ENCODE measurements around the gene MAGI2.

Gene MAGI2

DNA sequence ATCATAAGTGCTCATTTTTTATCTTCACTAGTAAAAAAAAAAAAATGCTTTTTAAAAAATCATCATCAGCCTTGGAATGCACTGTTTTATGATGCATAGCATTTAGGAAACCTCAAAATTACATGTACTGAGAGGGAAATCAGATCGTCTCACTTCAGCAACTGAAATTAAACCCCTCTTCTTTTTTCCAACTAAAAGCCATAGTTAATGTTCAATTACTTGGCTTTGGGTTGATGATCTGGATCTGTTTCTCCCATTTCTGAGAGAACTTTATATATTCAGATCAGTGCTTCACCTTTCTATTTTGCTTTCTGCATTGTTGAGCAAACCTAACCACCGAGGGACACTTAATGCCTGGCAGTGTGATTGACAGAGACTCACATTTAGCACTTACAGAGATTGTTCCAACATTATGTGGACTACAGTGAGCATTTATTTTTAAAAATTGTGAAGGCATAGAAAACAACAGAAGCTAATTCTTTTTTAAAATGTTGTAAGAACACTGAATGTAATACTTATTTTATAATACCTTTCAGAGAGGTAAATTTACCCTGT, 976.5 kb downstream of the MAGI2 start:
- Histone ChIP-seq H3K79me2 (ENCODE audit: insufficient read depth, low read length) (no peaks in the 10 kb centered on the region), H4K20me1 (ENCODE audit: insufficient read depth, low read length) (no peaks in the 10 kb centered on the region), H3K36me3 (ENCODE audit: insufficient read depth, low read length) (no peaks in the 10 kb centered on the region), H3K4me3 (ENCODE audit: low read depth in 1 of 2, low read length in 2 of 2) (no peak overlapping the region), H3K27me3 (ENCODE audit: insufficient read depth, low read length, poor library complexity) (no peaks in the 10 kb centered on the region), H3K9ac (ENCODE audit: low read depth, low read length) (no peak overlapping the region), H2AFZ (ENCODE audit: low read depth, low read length) (no peak overlapping the region), H3K4me1 (ENCODE audit: insufficient read depth, low read length) (no peaks in the 10 kb centered on the region), H3K27ac (ENCODE audit: low read length) (no peak overlapping the region), H3K9me3 (ENCODE audit: insufficient read depth, low read length, severe bottlenecking) (no peaks in the 10 kb centered on the region), H3K4me2 (ENCODE audit: insufficient read depth, low read length) (no peak overlapping the region)
- TF ChIP-seq CTCF (IDR thresholded peaks at IDR 0.05; ENCODE audit: borderline replicate concordance, extremely low read depth, low read length, poor library complexity, severe bottlenecking) (no peak), EZH2 (IDR thresholded peaks at IDR 0.05; ENCODE audit: borderline replicate concordance, low read depth, low read length, severe bottlenecking) (no peak)
- ATAC-seq (ENCODE audit: insufficient read depth, low read depth) (no peak), DNase-seq (no peak)

DNA sequence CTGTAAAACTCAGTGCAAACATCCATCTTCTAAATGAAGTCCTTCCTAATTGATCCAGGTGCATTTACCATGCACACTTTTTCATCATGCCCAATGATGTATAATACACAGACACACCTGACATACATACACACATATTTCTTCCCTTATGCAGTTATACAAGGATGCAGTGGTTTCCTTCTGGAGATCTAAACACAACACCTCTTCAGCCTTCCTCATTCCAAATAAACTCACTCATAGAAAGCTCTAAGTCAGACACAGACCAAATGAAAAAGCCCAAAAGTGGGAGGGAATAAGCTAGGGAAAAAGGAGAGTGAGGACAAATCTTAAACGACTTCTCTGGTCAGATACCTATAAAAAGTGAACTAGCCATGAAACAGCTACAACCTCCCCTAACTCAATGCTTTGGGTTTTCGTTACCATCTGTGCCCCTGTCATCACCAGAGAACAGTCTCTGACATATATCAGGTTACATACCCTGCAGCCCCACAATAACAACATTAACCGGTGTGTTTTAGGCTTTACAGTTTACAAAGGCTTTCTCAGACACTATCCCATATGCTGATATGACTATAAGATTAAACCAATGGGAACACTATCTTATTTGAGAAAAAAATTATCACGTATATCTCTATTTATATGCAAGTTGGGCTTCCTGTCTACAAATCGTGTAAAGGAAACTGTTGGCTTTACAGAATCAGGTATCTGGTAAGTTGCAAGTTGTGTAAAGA, 979.7 kb downstream of the MAGI2 start:
- Histone ChIP-seq H3K27me3 (ENCODE audit: insufficient read depth, low read length, poor library complexity) (no peaks in the 10 kb centered on the region), H3K9ac (ENCODE audit: low read depth, low read length) (no peak overlapping the region), H3K4me1 (ENCODE audit: insufficient read depth, low read length) (no peaks in the 10 kb centered on the region), H3K9me3 (ENCODE audit: insufficient read depth, low read length, severe bottlenecking) (no peaks in the 10 kb centered on the region), H2AFZ (ENCODE audit: low read depth, low read length) (no peak overlapping the region), H3K4me3 (ENCODE audit: low read depth in 1 of 2, low read length in 2 of 2) (no peak overlapping the region), H3K36me3 (ENCODE audit: insufficient read depth, low read length) (no peaks in the 10 kb centered on the region), H3K79me2 (ENCODE audit: insufficient read depth, low read length) (no peaks in the 10 kb centered on the region), H4K20me1 (ENCODE audit: insufficient read depth, low read length) (no peaks in the 10 kb centered on the region), H3K27ac (ENCODE audit: low read length) (no peak overlapping the region), H3K4me2 (ENCODE audit: insufficient read depth, low read length) (no peak overlapping the region)
- DNase-seq (no peak), ATAC-seq (ENCODE audit: insufficient read depth, low read depth) (no peak)
- TF ChIP-seq EZH2 (IDR thresholded peaks at IDR 0.05; ENCODE audit: borderline replicate concordance, low read depth, low read length, severe bottlenecking) (no peak), CTCF (IDR thresholded peaks at IDR 0.05; ENCODE audit: borderline replicate concordance, extremely low read depth, low read length, poor library complexity, severe bottlenecking) (no peak)

DNA sequence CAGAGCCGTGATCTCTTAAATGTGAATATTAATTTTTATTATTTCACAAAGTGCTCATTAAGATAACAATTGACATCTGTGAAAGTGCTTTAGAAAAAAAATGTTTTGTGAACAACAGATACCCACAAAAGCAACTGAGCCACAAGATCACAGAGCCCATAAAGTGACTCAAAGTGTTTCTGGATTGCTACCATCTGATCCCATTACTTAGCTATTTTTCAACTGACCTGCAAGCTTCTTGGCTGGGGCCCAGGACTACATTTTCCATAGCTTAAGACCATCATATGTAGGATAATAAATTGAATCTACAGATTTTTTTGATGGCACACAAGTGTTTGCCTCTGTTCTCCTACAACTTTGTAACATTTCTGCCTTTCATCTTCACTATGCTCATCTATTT, 980.4 kb downstream of the MAGI2 start:
- no peaks in the 10 kb centered on the region for H3K79me2 ChIP-seq (ENCODE audit: insufficient read depth, low read length)
- H3K4me2 ChIP-seq (ENCODE audit: insufficient read depth, low read length): no peak overlapping the region
- no peak overlapping the region for H3K9ac ChIP-seq (ENCODE audit: low read depth, low read length)
- H4K20me1 ChIP-seq (ENCODE audit: insufficient read depth, low read length): no peaks in the 10 kb centered on the region
- H3K4me3 ChIP-seq (ENCODE audit: low read depth in 1 of 2, low read length in 2 of 2): no peak overlapping the region
- H3K9me3 ChIP-seq (ENCODE audit: insufficient read depth, low read length, severe bottlenecking): no peaks in the 10 kb centered on the region
- no peaks in the 10 kb centered on the region for H3K27me3 ChIP-seq (ENCODE audit: insufficient read depth, low read length, poor library complexity)
- no peak overlapping the region for H3K27ac ChIP-seq (ENCODE audit: low read length)
- TF ChIP-seq EZH2 (IDR thresholded peaks at IDR 0.05; ENCODE audit: borderline replicate concordance, low read depth, low read length, severe bottlenecking): no peak
- TF ChIP-seq CTCF (IDR thresholded peaks at IDR 0.05; ENCODE audit: borderline replicate concordance, extremely low read depth, low read length, poor library complexity, severe bottlenecking): no peak
- no peak for ATAC-seq (ENCODE audit: insufficient read depth, low read depth)
- H3K4me1 ChIP-seq (ENCODE audit: insufficient read depth, low read length): no peaks in the 10 kb centered on the region
- H2AFZ ChIP-seq (ENCODE audit: low read depth, low read length): no peak overlapping the region
- DNase-seq: no peak
- no peaks in the 10 kb centered on the region for H3K36me3 ChIP-seq (ENCODE audit: insufficient read depth, low read length)

Data from DND-41 (cell line).